Suprapubic skin (tissue), 2 donors: ENCODE measurements around the gene SYT1.

Experiments
- EP300 ChIP-seq: sonication (generic); formaldehyde crosslinking; IDR thresholded peaks from one replicate; pipeline ENCODE4 v1.6.1; 2017; ENCODE audit warnings: antibody characterized with exemption
- POLR2A ChIP-seq, 2 donors: fragments of 450-650 bp; IDR thresholded peaks; one replicate each; pipeline ENCODE4 v1.6.1; 2017; ENCODE audit warnings: antibody characterized with exemption in 2 of 2, mild to moderate bottlenecking in 2 of 2, moderate library complexity in 2 of 2

DNA sequence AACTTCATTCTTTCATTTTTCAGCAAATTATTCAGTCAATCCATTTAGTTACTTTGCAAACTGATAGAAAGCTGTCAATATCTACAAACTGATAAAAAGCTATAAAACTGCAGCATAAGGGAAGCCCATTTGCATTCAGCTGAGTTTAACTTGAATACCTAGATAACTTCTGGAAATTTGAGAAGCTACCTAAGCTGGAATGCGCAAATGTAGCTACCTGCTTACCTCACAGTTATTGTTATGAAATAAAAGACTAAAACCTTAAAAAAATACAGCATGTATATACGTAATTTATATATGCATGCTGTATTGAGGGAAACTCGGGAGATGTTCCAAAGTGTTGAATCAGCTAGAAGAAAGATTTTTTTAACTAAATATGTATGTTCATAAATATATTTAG lies 94.4 kb downstream of the SYT1 start:
- no peak for TF ChIP-seq EP300
- TF ChIP-seq POLR2A (IDR thresholded peaks at IDR 0.05) = no peak
